Endothelial cell (in vitro differentiated cells): Measurements from ENCODE around the gene CBX2. TPM values are rescaled to one million over a fixed set of nuclear protein-coding genes. Genes with fewer than 3 reads are reported as not detected.

Experiments
- DNase-seq: peaks from one replicate; pipeline ENCODE4 v3.0.0; 2021; ENCODE audit warnings: low spot score
- H3K27ac Mint-ChIP-seq: one replicate; pipeline ENCODE4 v1.8.0; 2021; ENCODE audit warnings: mixed read lengths, inconsistent platforms; ENCODE audit not compliant: unreplicated experiment
- H3K27me3 Mint-ChIP-seq: one replicate; pipeline ENCODE4 v1.8.0; 2021; ENCODE audit warnings: mild to moderate bottlenecking, moderate library complexity, mixed read lengths, inconsistent platforms; ENCODE audit not compliant: unreplicated experiment
- H3K36me3 Mint-ChIP-seq: one replicate; pipeline ENCODE4 v1.8.0; 2021; ENCODE audit warnings: mild to moderate bottlenecking, low read depth, mixed read lengths, inconsistent platforms; ENCODE audit not compliant: unreplicated experiment
- H3K4me1 Mint-ChIP-seq: one replicate; pipeline ENCODE4 v1.8.0; 2021; ENCODE audit warnings: mild to moderate bottlenecking, mixed read lengths, inconsistent platforms; ENCODE audit not compliant: unreplicated experiment
- H3K4me3 Mint-ChIP-seq: one replicate; pipeline ENCODE4 v1.8.0; 2021; ENCODE audit warnings: mild to moderate bottlenecking, mixed read lengths, inconsistent platforms; ENCODE audit not compliant: unreplicated experiment
- H3K9me3 Mint-ChIP-seq: one replicate; pipeline ENCODE4 v1.8.0; 2021; ENCODE audit warnings: mixed read lengths, inconsistent platforms; ENCODE audit not compliant: unreplicated experiment
- total RNA-seq: library from RNA; stranded (reverse); fragmentation: NEBNext Ultra II Directional; extraction: Animal tissue kit (Norgen Biotek cat#: 25700); gene quantifications from one replicate; pipeline ENCODE4 v1.2.1, GENCODE V29; 2021; ENCODE audit not compliant: unreplicated experiment
- TF ChIP-seq, protein P1 (sequence below): fragments of 200-600 bp; sonication (generic); IDR thresholded peaks from one replicate; pipeline ENCODE4 v1.5.0; 2021; ENCODE audit warnings: antibody characterized with exemption; ENCODE audit not compliant: unreplicated experiment

CBX2 gene
- total RNA-seq, 1 donor from 2014 or later, result 50.0 TPM

- peaks cover 35% of the 10 kb centered on the region for H3K4me1 Mint-ChIP-seq
- no peaks in the 10 kb centered on the region for H3K9me3 Mint-ChIP-seq
- peaks cover 11% of the 10 kb centered on the region for H3K36me3 Mint-ChIP-seq
- H3K27ac Mint-ChIP-seq, result no peak overlapping the region
- TF ChIP-seq, protein P1, sequence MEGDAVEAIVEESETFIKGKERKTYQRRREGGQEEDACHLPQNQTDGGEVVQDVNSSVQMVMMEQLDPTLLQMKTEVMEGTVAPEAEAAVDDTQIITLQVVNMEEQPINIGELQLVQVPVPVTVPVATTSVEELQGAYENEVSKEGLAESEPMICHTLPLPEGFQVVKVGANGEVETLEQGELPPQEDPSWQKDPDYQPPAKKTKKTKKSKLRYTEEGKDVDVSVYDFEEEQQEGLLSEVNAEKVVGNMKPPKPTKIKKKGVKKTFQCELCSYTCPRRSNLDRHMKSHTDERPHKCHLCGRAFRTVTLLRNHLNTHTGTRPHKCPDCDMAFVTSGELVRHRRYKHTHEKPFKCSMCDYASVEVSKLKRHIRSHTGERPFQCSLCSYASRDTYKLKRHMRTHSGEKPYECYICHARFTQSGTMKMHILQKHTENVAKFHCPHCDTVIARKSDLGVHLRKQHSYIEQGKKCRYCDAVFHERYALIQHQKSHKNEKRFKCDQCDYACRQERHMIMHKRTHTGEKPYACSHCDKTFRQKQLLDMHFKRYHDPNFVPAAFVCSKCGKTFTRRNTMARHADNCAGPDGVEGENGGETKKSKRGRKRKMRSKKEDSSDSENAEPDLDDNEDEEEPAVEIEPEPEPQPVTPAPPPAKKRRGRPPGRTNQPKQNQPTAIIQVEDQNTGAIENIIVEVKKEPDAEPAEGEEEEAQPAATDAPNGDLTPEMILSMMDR, result no peak
- DNase-seq, result no peak
- peaks cover 37% of the 10 kb centered on the region for H3K27me3 Mint-ChIP-seq
- no peak overlapping the region for H3K4me3 Mint-ChIP-seq
Measured at GRCh38 chr17:79800325-79801155, 22.6 kb downstream of the CBX2 start.

GRCh38 chr17:79801156-79802038, 23.4 kb downstream of the CBX2 start:
- H3K4me3 Mint-ChIP-seq, result no peak overlapping the region
- no peak for DNase-seq
- TF ChIP-seq, protein P1, result no peak
- H3K36me3 Mint-ChIP-seq, result peaks cover 3% of the 10 kb centered on the region
- H3K27me3 Mint-ChIP-seq, result peaks cover 33% of the 10 kb centered on the region
- peaks cover 31% of the 10 kb centered on the region for H3K4me1 Mint-ChIP-seq
- no peak overlapping the region for H3K27ac Mint-ChIP-seq
- no peaks in the 10 kb centered on the region for H3K9me3 Mint-ChIP-seq

GRCh38 chr17:79802039-79802735, 24.2 kb downstream of the CBX2 start:
- no peak for DNase-seq
- no peak overlapping the region for H3K4me3 Mint-ChIP-seq
- H3K4me1 Mint-ChIP-seq, result peaks cover 30% of the 10 kb centered on the region
- peaks cover 37% of the 10 kb centered on the region for H3K27me3 Mint-ChIP-seq
- no peak overlapping the region for H3K27ac Mint-ChIP-seq
- H3K9me3 Mint-ChIP-seq, result no peaks in the 10 kb centered on the region
- H3K36me3 Mint-ChIP-seq, result peaks cover 3% of the 10 kb centered on the region
- TF ChIP-seq, protein P1, result no peak

DNA sequence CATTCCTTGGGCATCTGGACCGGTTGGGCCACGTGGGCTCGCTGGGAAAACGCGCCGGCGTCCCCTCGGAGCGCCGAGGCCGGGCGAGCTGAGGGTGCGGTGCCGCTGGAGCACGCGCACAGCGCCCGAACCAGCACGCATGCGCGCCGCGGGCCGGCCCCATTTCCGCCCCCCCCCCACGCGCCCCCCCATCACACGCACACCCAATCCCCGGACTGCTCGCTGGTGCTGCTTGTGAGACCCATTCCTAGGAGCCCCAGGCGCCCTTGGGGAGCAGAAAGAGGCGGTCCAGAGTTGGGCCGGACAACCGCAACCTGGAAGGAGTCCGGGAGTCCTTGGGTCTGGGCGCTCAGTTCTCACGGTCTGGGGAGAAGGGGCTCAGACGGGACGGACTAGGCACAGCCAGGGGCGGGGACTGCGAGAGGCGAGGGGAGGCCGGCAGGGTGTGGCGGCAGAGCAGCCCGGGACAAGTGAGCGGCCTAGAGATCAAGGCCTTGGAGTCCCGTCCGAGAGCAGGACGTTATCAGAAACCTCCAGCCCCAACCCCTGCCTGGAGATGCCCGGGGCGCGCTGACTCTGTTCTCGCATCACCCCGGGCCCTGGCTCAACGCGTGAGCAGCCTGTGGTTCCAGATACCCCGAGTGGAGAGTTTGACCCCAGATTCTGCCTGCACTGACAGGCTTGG, 24.9 kb downstream of the CBX2 start:
- Mint-ChIP-seq H3K4me3 (no peak overlapping the region), H3K9me3 (no peaks in the 10 kb centered on the region), H3K27ac (no peak overlapping the region), H3K27me3 (peaks cover 43% of the 10 kb centered on the region), H3K36me3 (peaks cover 3% of the 10 kb centered on the region), H3K4me1 (peaks cover 30% of the 10 kb centered on the region)
- DNase-seq, result no peak
- TF ChIP-seq, protein P1, result no peak
